DOHH2 (cell line): Measurements from ENCODE around the gene GOSR2.

ENCODE experiments used
- H3F3A ChIP-seq: fragments of 200-600 bp; sonication (generic), shearing (Covaris generic); 2 replicates; pipeline ENCODE4 v1.6.0; 2016; ENCODE audit warnings: antibody characterized with exemption, mild to moderate bottlenecking; ENCODE audit not compliant: control insufficient read depth, insufficient read depth
- H3K27ac ChIP-seq: fragments of 200-600 bp; sonication (generic); 2 replicates; pipeline ENCODE4 v1.5.1; 2014; ENCODE audit warnings: low read depth, mild to moderate bottlenecking, low read length, moderate library complexity
- H3K27me3 ChIP-seq: fragments of 200-600 bp; sonication (generic); 2 replicates; pipeline ENCODE4 v1.6.1; 2014; ENCODE audit warnings: mild to moderate bottlenecking, low read length, mixed read lengths; ENCODE audit not compliant: control insufficient read depth
- H3K36me3 ChIP-seq: fragments of 200-600 bp; sonication (generic); 2 replicates; pipeline ENCODE4 v1.6.1; 2014; ENCODE audit warnings: mild to moderate bottlenecking, low read length, moderate library complexity, mixed read lengths; ENCODE audit not compliant: control insufficient read depth
- H3K4me1 ChIP-seq: fragments of 200-600 bp; sonication (generic); 2 replicates; pipeline ENCODE4 v1.6.1; 2014; ENCODE audit warnings: mild to moderate bottlenecking, low read length, mixed read lengths; ENCODE audit not compliant: control insufficient read depth
- H3K4me2 ChIP-seq: fragments of 200-600 bp; sonication (generic); 2 replicates; pipeline ENCODE4 v1.6.0; 2014; ENCODE audit warnings: mild to moderate bottlenecking, low read length, moderate library complexity
- H3K4me3 ChIP-seq: fragments of 200-600 bp; sonication (generic); 2 replicates; pipeline ENCODE4 v1.5.1; 2014; ENCODE audit warnings: mild to moderate bottlenecking, low read length, mixed read lengths
- H3K79me2 ChIP-seq: fragments of 200-600 bp; sonication (generic); 2 replicates; pipeline ENCODE4 v1.6.1; 2014; ENCODE audit warnings: mild to moderate bottlenecking, low read length, mixed read lengths; ENCODE audit not compliant: control insufficient read depth
- H3K9me2 ChIP-seq: fragments of 200-600 bp; sonication (generic); replicated peaks from 2 replicates; pipeline ENCODE4 v1.6.1; 2014; ENCODE audit warnings: mild to moderate bottlenecking, low read length, mixed read lengths; ENCODE audit not compliant: control insufficient read depth
- H3K9me3 ChIP-seq: fragments of 200-600 bp; sonication (generic); 2 replicates; pipeline ENCODE4 v1.6.1; 2014; ENCODE audit warnings: antibody characterized with exemption, low read length, mixed read lengths; ENCODE audit not compliant: control insufficient read depth, insufficient read depth
- H4K20me1 ChIP-seq: fragments of 200-600 bp; sonication (generic); 2 replicates; pipeline ENCODE4 v1.6.0; 2014; ENCODE audit warnings: low read depth, mild to moderate bottlenecking, antibody characterized with exemption, low read length, moderate library complexity; ENCODE audit not compliant: control insufficient read depth, insufficient read depth
- EZH2phosphoT487 ChIP-seq: fragments of 200-600 bp; sonication (generic); IDR thresholded peaks from 2 replicates; pipeline ENCODE4 v1.6.1; 2017; ENCODE audit warnings: borderline replicate concordance, mild to moderate bottlenecking, antibody characterized with exemption, low read length, moderate library complexity, mixed read lengths
- TF ChIP-seq, protein P1 (sequence below): fragments of 200-600 bp; sonication (generic); IDR thresholded peaks from one replicate; pipeline ENCODE4 v1.5.1; 2014; ENCODE audit warnings: antibody characterized with exemption, mild to moderate bottlenecking, low read depth, low read length; ENCODE audit not compliant: poor library complexity, severe bottlenecking

GOSR2 gene

DNA sequence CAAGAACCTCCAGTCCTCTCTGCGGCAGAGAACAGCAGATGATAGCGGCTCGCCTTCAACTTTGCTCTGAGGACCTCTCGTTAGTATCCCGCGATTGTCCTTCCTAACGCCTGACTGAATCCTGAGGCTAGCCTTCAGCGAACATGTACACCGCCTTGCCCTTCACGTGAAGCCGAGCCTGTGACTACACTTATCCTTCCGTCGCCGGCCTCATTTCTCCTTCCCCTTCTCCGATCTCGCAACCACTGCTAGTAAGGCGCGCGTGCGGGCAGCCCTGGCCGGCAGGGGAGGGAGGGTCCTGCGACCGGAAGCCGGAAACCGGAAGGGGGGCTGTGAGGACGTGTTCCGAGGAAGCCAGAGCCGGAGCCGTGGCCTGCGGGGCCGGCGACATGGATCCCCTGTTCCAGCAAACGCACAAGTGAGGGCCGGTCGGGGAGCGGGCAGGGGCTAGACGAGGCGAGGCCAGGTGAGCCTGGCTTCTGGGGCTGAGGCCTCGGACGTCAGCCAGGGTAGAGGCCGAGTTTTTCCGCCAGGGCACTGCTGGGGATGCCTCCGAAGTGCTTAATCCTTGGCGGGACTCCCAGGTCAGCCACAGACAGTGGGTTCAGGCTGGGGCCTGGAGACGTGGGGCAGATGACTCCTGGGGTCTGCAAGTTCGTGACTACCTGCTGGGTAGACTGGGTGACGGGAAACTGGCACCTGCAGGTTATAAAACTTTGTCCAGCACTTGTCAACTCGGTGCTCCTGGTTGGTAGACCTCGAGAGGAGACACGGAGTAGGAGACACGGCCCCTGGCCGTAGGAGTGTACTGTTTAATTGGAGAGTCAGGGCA is at the start of gene GOSR2:
TSS of gene GOSR2 (plus strand) at position 357 of the 832 bp plus-strand sequence. CDS start at position 390, 33 bp downstream.
- Histone ChIP-seq H3K36me3 (peaks cover 6% of the 10 kb centered on the region), H3K9me3 (no peaks in the 10 kb centered on the region), H3K27ac (peak within 1 kb of the TSS; percentile 78), H3K79me2 (peaks cover 51% of the 10 kb centered on the region), H3F3A (no peaks in the 10 kb centered on the region), H3K4me2 (peak within 1 kb of the TSS; percentile 69), H3K27me3 (no peaks in the 10 kb centered on the region), H3K9me2 (no peaks in the 10 kb centered on the region), H3K4me1 (peaks cover 11% of the 10 kb centered on the region), H3K4me3 (peak within 1 kb of the TSS; percentile 77), H4K20me1 (peaks cover 10% of the 10 kb centered on the region; the same call in 1 of the 2 replicates)
- TF ChIP-seq, protein P1, sequence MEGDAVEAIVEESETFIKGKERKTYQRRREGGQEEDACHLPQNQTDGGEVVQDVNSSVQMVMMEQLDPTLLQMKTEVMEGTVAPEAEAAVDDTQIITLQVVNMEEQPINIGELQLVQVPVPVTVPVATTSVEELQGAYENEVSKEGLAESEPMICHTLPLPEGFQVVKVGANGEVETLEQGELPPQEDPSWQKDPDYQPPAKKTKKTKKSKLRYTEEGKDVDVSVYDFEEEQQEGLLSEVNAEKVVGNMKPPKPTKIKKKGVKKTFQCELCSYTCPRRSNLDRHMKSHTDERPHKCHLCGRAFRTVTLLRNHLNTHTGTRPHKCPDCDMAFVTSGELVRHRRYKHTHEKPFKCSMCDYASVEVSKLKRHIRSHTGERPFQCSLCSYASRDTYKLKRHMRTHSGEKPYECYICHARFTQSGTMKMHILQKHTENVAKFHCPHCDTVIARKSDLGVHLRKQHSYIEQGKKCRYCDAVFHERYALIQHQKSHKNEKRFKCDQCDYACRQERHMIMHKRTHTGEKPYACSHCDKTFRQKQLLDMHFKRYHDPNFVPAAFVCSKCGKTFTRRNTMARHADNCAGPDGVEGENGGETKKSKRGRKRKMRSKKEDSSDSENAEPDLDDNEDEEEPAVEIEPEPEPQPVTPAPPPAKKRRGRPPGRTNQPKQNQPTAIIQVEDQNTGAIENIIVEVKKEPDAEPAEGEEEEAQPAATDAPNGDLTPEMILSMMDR: no peak
- no peak for TF ChIP-seq EZH2phosphoT487

DNA sequence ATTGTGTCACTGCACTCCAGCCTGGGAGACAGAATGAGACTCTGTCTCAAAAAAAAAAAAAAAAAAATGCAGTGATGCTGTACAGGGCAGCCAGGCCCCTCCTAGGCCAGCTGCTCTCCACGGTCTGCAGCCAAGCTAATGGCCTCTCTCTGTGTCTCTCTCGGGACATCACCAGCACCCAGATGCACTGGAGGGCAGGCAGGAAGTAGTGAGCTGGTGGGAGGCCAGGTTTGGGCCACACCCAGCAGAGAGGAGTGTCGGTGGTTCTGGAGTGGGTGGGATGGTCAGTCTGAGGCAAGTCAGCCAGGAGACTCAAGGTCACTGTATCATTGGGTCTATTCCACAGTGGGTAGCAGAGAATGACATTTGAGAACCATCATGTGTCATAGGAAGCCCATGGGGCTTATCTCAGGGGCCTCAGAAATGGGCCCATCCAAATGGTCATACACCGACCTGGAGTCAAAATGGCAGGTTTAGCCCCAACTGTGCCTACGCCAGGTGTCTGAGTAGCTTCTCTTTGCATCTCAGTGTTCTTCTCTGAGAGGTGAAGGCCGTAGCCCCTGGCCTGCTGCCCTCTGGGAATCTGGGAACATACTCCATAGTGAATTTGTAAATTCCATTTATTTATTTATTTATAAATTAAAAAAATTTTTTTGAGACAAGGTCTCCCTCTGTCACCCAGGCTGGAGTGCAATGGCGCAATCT is 48.9 kb upstream of the GOSR2 start:
- Histone ChIP-seq H3K4me2 (no peak overlapping the region), H3K36me3 (no peaks in the 10 kb centered on the region)
- TF ChIP-seq EZH2phosphoT487: no peak
- TF ChIP-seq, protein P1: no peak

DNA sequence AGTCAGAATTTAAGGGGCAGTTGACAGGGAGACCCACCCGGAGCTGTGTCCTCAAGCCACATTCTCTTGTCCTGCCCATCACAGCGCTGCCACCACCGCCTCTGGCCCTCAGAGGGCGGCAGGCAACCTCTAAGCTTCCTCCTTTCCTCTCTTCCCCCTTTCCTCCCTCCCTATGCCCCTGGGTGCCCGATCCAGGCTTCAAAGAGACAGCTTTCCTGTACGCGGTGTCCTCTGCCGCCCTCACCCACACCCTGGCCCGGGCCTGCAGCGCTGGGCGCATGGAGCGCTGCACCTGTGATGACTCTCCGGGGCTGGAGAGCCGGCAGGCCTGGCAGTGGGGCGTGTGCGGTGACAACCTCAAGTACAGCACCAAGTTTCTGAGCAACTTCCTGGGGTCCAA is 48.1 kb upstream of the GOSR2 start:
- Histone ChIP-seq H4K20me1 (no peaks in the 10 kb centered on the region), H3K79me2 (no peaks in the 10 kb centered on the region), H3K4me1 (no peaks in the 10 kb centered on the region), H3K36me3 (no peaks in the 10 kb centered on the region), H3F3A (no peaks in the 10 kb centered on the region), H3K27me3 (no peaks in the 10 kb centered on the region), H3K27ac (no peak overlapping the region), H3K4me3 (no peak overlapping the region), H3K4me2 (no peak overlapping the region), H3K9me2 (no peaks in the 10 kb centered on the region), H3K9me3 (no peaks in the 10 kb centered on the region)
- TF ChIP-seq EZH2phosphoT487: no peak
- TF ChIP-seq, protein P1: no peak

More for the DNA sequence above, 48.9 kb upstream of the GOSR2 start:
- H3K27ac ChIP-seq: no peak overlapping the region
- H3K4me1 ChIP-seq: no peaks in the 10 kb centered on the region
- H3K9me2 ChIP-seq: no peaks in the 10 kb centered on the region
- H4K20me1 ChIP-seq: no peaks in the 10 kb centered on the region
- H3K9me3 ChIP-seq: no peaks in the 10 kb centered on the region
- no peaks in the 10 kb centered on the region for H3K27me3 ChIP-seq
- no peak overlapping the region for H3K4me3 ChIP-seq
- H3K79me2 ChIP-seq: no peaks in the 10 kb centered on the region
- no peaks in the 10 kb centered on the region for H3F3A ChIP-seq
